A549 (cell line): Measurements from ENCODE around the gene P2RX5. TPM values are rescaled to one million over a fixed set of nuclear protein-coding genes. Genes with fewer than 3 reads are reported as not detected.

Source experiments
- ATAC-seq, 2 experiments: fragments of 200-7000 bp in 1 of 2; fragments of >200 bp in 1 of 2; cut with Nextera tagmentation in 1 of 2; cut with Tn5 transposase in 1 of 2; 3 replicates each; pipeline versions ENCODE4 v1.8.0 to v1.9.1; 2018 to 2020; ENCODE audit warnings: mild to moderate bottlenecking in 1 of 2, moderate library complexity in 1 of 2
- CTCF ChIA-PET: fragments of 300-600 bp; sonication (Branson Sonifier 250); formaldehyde crosslinking; extraction: SDS; loops from one replicate; lab custom pipeline; 2021; ENCODE audit warnings: antibody characterized with exemption, inconsistent platforms; lab: Yijun Ruan, JAX
- POLR2A ChIA-PET: fragments of 350-600 bp; formaldehyde crosslinking; extraction: SDS; loops from one replicate; lab custom pipeline; 2021; ENCODE audit warnings: antibody characterized with exemption, inconsistent platforms; lab: Yijun Ruan, JAX
- DNase-seq, 2 experiments: peaks; one replicate each; pipeline versions ENCODE4 v3.0.0 to v3.0.0-alpha.2; 2011 to 2016; ENCODE audit warnings: low read depth in 1 of 2, low spot score in 1 of 2
- FAIRE-seq: peaks from 2 replicates; lab custom pipeline; 2011; peaks lifted over from hg19 to GRCh38; lab: Jason Lieb, UNC
- H3K27ac ChIP-seq, 2 experiments: fragments of >200 bp; sonication (Bioruptor Twin); formaldehyde crosslinking; 3 replicates each; pipeline ENCODE4 v1.5.1; 2016 to 2017
- H3K4me1 ChIP-seq: fragments of >200 bp; sonication (Bioruptor Twin); formaldehyde crosslinking; 3 replicates; pipeline ENCODE4 v1.6.1; 2016
- H3K4me2 ChIP-seq: fragments of >200 bp; sonication (Bioruptor Twin); formaldehyde crosslinking; 3 replicates; pipeline ENCODE4 v1.6.1; 2016
- H3K4me3 ChIP-seq: fragments of >200 bp; sonication (Bioruptor Twin); formaldehyde crosslinking; 3 replicates; pipeline ENCODE4 v1.5.1; 2016
- H3K9me3 ChIP-seq: fragments of >200 bp; sonication (Bioruptor Twin); formaldehyde crosslinking; 3 replicates; pipeline ENCODE4 v1.6.1; 2016
- BHLHE40 ChIP-seq: IDR thresholded peaks from 2 replicates; pipeline ENCODE4 v1.6.1; 2012; ENCODE audit warnings: low read depth, low read length, inconsistent platforms
- CEBPB ChIP-seq, 2 experiments: fragments of >200 bp in 1 of 2; sonication (Bioruptor Twin) in 1 of 2; formaldehyde crosslinking in 1 of 2; IDR thresholded peaks; 2 replicates each; pipeline ENCODE4 v1.6.1; 2012 to 2016
- CHD4 ChIP-seq: fragments of 200-600 bp; sonication (generic); IDR thresholded peaks from 2 replicates; pipeline ENCODE4 v1.6.1; 2016; ENCODE audit warnings: antibody characterized with exemption, mild to moderate bottlenecking, borderline replicate concordance
- FOSB ChIP-seq: fragments of 250-450 bp; sonication (Bioruptor Pico); IDR thresholded peaks from 2 replicates; pipeline ENCODE4 v1.5.0; 2020; ENCODE audit warnings: mild to moderate bottlenecking, moderate library complexity
- HMGXB4 ChIP-seq: fragments of 250-450 bp; sonication (Bioruptor Pico); IDR thresholded peaks from 2 replicates; pipeline ENCODE4 v1.5.0; 2021; ENCODE audit warnings: mild to moderate bottlenecking, moderate library complexity, borderline replicate concordance
- HOXB13 ChIP-seq: fragments of 250-450 bp; sonication (Bioruptor Pico); IDR thresholded peaks from 2 replicates; pipeline ENCODE4 v1.5.0; 2020; ENCODE audit warnings: low read depth, mild to moderate bottlenecking, moderate library complexity
- KDM5A ChIP-seq: fragments of 200-600 bp; sonication (generic); IDR thresholded peaks from 2 replicates; pipeline ENCODE4 v1.6.1; 2016; ENCODE audit warnings: antibody characterized with exemption, mild to moderate bottlenecking
- MAZ ChIP-seq: fragments of 150-350 bp; IDR thresholded peaks from 2 replicates; pipeline ENCODE4 v1.6.1; 2014; ENCODE audit warnings: antibody characterized with exemption, low read depth, low read length, borderline replicate concordance
- POLR2A ChIP-seq: IDR thresholded peaks from 2 replicates; pipeline ENCODE4 v1.6.1; 2012; ENCODE audit warnings: mild to moderate bottlenecking, low read length
- POLR2AphosphoS2 ChIP-seq: conservative IDR thresholded peaks from 2 replicates; pipeline ENCODE4 v1.6.1; 2012; ENCODE audit warnings: low read length, improper control_type of control experiment, inconsistent platforms
- SMC3 ChIP-seq: fragments of >200 bp; sonication (Bioruptor Twin); formaldehyde crosslinking; IDR thresholded peaks from 3 replicates; pipeline ENCODE4 v1.6.1; 2018; ENCODE audit warnings: inconsistent platforms
- ZC3H11A ChIP-seq: fragments of 450-650 bp; IDR thresholded peaks from 2 replicates; pipeline ENCODE4 v1.6.1; 2014; ENCODE audit warnings: antibody characterized with exemption, mild to moderate bottlenecking
- ZSCAN20 ChIP-seq: fragments of 250-450 bp; sonication (Bioruptor Pico); IDR thresholded peaks from 2 replicates; pipeline ENCODE4 v1.8.0; 2022; ENCODE audit warnings: mild to moderate bottlenecking, moderate library complexity
- WGBS: methylation state at CpG from one replicate; pipeline ENCODE4 v1.1.6; 2017; ENCODE audit errors: missing lambda C conversion rate; 5-methylcytosine and 5-hydroxymethylcytosine counted together
- polyA plus RNA-seq, 4 experiments: library from polyadenylated mRNA; depleted of rRNA in 3 of 4; stranded (reverse); fragments of >200 nt; fragmentation: RNase III in 1 of 4; extraction: RNeasy Plus Mini Kit Qiagen cat#74134 plus additional on column Dnase treatment in 1 of 4; gene quantifications; 2 replicates in 3 of 4; 3 replicates in 1 of 4; pipeline ENCODE4 v1.2.3, GENCODE V29; 2011 to 2017
- TF ChIP-seq, protein P1 (sequence below): fragments of >200 bp; sonication (Bioruptor Twin); formaldehyde crosslinking; IDR thresholded peaks from 3 replicates; pipeline ENCODE4 v1.5.1; 2016
- TF ChIP-seq, protein P2 (sequence below): fragments of 450-650 bp; IDR thresholded peaks from 2 replicates; pipeline ENCODE4 v1.6.1; 2014; ENCODE audit warnings: antibody characterized with exemption

P2RX5 gene
- polyA plus RNA-seq, 2 of the 4 experiments (the other 2 are of a cell fraction), result 7.8 to 10.6 TPM

- TF ChIP-seq HMGXB4 (CRISPR knock-in tag), result no peak
- TF ChIP-seq HOXB13 (CRISPR knock-in tag), result no peak
Measured at GRCh38 chr17:3672571-3672970, 23.4 kb downstream of the P2RX5 start (continued).

DNA sequence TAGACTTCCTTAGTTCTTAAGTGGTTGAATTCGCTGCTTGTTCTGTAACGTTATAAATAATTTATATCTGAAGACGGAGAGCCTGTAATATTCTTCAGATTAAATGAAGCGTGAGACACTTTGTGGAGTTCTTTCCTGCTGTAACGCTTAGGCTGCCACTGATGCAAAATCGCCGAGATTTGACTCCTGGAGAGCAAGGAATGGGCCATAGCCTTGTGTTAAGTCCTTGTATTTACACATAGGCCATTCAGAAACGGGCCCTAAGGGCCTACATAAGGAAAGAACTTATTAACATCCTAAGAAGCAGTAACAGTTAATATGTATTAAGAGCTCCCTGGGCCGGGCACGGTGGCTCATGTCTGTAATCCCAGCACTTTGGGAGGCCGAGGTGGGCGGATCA lies 26.4 kb downstream of the P2RX5 start:
- ChIA-PET POLR2A (interaction anchor here (1.2 kb wide), 1 partner anchor 10 kb away, joined by 3 read pairs; no protein-coding TSS in a partner anchor), CTCF (interaction anchor here (1.1 to 4.1 kb wide), 3 partner anchors 9 to 68 kb away, joined by 3 to 19 read pairs (median 3); no protein-coding TSS in a partner anchor)
- FAIRE-seq, result no peak
- peak overlapping the region; percentile 82 for H3K4me3 ChIP-seq
- 41% methylated on average over 12 of the region's 12 CpGs for WGBS
- no peaks in the 10 kb centered on the region for H3K9me3 ChIP-seq
- peak overlapping the region; percentile 94 for H3K27ac ChIP-seq
- no peak for DNase-seq
- no peak for ATAC-seq
- H3K4me1 ChIP-seq, result peaks cover 25% of the 10 kb centered on the region
- TF ChIP-seq BHLHE40, result no peak
- TF ChIP-seq CEBPB (IDR thresholded peaks at IDR 0.05), result no peak
- no peak for TF ChIP-seq ZC3H11A
- no peak for TF ChIP-seq POLR2A
- no peak for TF ChIP-seq MAZ
- TF ChIP-seq, protein P1, sequence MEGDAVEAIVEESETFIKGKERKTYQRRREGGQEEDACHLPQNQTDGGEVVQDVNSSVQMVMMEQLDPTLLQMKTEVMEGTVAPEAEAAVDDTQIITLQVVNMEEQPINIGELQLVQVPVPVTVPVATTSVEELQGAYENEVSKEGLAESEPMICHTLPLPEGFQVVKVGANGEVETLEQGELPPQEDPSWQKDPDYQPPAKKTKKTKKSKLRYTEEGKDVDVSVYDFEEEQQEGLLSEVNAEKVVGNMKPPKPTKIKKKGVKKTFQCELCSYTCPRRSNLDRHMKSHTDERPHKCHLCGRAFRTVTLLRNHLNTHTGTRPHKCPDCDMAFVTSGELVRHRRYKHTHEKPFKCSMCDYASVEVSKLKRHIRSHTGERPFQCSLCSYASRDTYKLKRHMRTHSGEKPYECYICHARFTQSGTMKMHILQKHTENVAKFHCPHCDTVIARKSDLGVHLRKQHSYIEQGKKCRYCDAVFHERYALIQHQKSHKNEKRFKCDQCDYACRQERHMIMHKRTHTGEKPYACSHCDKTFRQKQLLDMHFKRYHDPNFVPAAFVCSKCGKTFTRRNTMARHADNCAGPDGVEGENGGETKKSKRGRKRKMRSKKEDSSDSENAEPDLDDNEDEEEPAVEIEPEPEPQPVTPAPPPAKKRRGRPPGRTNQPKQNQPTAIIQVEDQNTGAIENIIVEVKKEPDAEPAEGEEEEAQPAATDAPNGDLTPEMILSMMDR, result no peak
- TF ChIP-seq POLR2AphosphoS2, result no peak
- TF ChIP-seq CHD4, result no peak
- TF ChIP-seq SMC3, result no peak
- H3K4me2 ChIP-seq, result peak overlapping the region; percentile 74

DNA sequence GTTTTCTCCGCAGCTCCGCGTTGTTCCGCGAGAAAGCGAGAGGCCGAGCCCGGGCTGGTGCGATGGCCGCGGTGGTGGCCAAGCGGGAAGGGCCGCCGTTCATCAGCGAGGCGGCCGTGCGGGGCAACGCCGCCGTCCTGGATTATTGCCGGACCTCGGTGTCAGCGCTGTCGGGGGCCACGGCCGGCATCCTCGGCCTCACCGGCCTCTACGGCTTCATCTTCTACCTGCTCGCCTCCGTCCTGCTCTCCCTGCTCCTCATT lies 26.9 kb downstream of the P2RX5 start:
- CTCF ChIA-PET, result interaction anchor here (0.7 to 4.1 kb wide), 4 partner anchors 9 to 133 kb away, joined by 3 to 19 read pairs (median 4); partner anchors contain the start of gene SHPK
- H3K9me3 ChIP-seq, result no peaks in the 10 kb centered on the region
- no peak for TF ChIP-seq ZSCAN20 (CRISPR knock-in tag)
- TF ChIP-seq HMGXB4 (CRISPR knock-in tag), result 0 out of 2 replicates have a peak, but pooled peaks have one; percentile 70
- TF ChIP-seq CHD4, result no peak
- TF ChIP-seq, protein P2, sequence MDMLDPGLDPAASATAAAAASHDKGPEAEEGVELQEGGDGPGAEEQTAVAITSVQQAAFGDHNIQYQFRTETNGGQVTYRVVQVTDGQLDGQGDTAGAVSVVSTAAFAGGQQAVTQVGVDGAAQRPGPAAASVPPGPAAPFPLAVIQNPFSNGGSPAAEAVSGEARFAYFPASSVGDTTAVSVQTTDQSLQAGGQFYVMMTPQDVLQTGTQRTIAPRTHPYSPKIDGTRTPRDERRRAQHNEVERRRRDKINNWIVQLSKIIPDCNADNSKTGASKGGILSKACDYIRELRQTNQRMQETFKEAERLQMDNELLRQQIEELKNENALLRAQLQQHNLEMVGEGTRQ, result no peak
- TF ChIP-seq POLR2AphosphoS2, result no peak
- no peak for TF ChIP-seq ZC3H11A
- TF ChIP-seq FOSB (CRISPR knock-in tag), result no peak
- TF ChIP-seq, protein P1, result no peak
- peak; percentile 49 for TF ChIP-seq KDM5A
- 2% methylated on average over 21 of the region's 32 CpGs for WGBS
- H3K27ac ChIP-seq, result peak overlapping the region; percentile 94
- POLR2A ChIA-PET, result interaction anchor here (0.9 to 2.7 kb wide), 5 partner anchors 8 to 54 kb away, joined by 3 to 21 read pairs (median 10); partner anchors contain the start of genes HASPIN and P2RX5
- FAIRE-seq, result no peak
- no peak for DNase-seq
- peak overlapping the region; percentile 74 for H3K4me2 ChIP-seq
- H3K4me1 ChIP-seq, result peaks cover 25% of the 10 kb centered on the region
- peak overlapping the region; percentile 82 for H3K4me3 ChIP-seq
- peak; percentile 0 to 1; a peak in 2 of 6 replicates for ATAC-seq
